IMR-90 (cell line): ENCODE data around the gene KLC4. TPM values are rescaled to one million over a fixed set of nuclear protein-coding genes. Genes with fewer than 3 reads are reported as not detected.

Source experiments
- ATAC-seq: fragments of 200-7000 bp; cut with Tn5 transposase; 2 replicates; pipeline ENCODE4 v1.9.1; 2020; ENCODE audit warnings: low read depth, mild to moderate bottlenecking, moderate library complexity
- BruUV-seq: library from RNA; stranded (reverse); fragments of 400-500 nt; replicated peaks from 2 replicates; lab custom pipeline; 2021; lab: Mats Ljungman, UMichigan
- CTCF ChIA-PET: fragments of 300-600 bp; formaldehyde crosslinking; extraction: SDS; loops from one replicate; lab custom pipeline; 2021; ENCODE audit warnings: antibody characterized with exemption; lab: Yijun Ruan, JAX
- POLR2A ChIA-PET: fragments of 300-600 bp; sonication (Branson Sonifier 250); formaldehyde crosslinking; loops from one replicate; lab custom pipeline; 2022; ENCODE audit warnings: antibody characterized with exemption; ENCODE audit not compliant: unreplicated experiment; lab: Charles Lee
- DNase-seq: peaks from one replicate; pipeline ENCODE4 v3.0.0; 2013
- H2AFZ ChIP-seq: replicated peaks from 2 replicates; pipeline ENCODE3; 2013; ENCODE audit warnings: low read length, mild to moderate bottlenecking; ENCODE audit not compliant: poor library complexity
- H2AK5ac ChIP-seq: 2 replicates; pipeline ENCODE4 v1.6.1; 2013; ENCODE audit warnings: low read depth, low read length, inconsistent platforms
- H2AK9ac ChIP-seq: replicated peaks from 2 replicates; pipeline ENCODE3; 2013; ENCODE audit warnings: mild to moderate bottlenecking, low read depth, low read length, moderate library complexity; ENCODE audit not compliant: poor library complexity
- H2BK120ac ChIP-seq: 2 replicates; pipeline ENCODE4 v1.6.1; 2013; ENCODE audit warnings: low read depth, low read length, inconsistent platforms
- H2BK15ac ChIP-seq: 3 replicates; pipeline ENCODE4 v1.6.1; 2013; ENCODE audit warnings: low read depth, low read length, inconsistent platforms
- H2BK20ac ChIP-seq: 2 replicates; pipeline ENCODE4 v1.6.1; 2013; ENCODE audit warnings: low read depth, mild to moderate bottlenecking, inconsistent platforms, low read length, moderate library complexity
- H2BK5ac ChIP-seq: 2 replicates; pipeline ENCODE4 v1.6.1; 2013; ENCODE audit warnings: mild to moderate bottlenecking, low read depth, low read length, inconsistent platforms; ENCODE audit not compliant: poor library complexity, severe bottlenecking
- H3K14ac ChIP-seq: replicated peaks from 2 replicates; pipeline ENCODE4 v1.6.1; 2013; ENCODE audit warnings: low read depth, low read length, inconsistent platforms
- H3K18ac ChIP-seq: 2 replicates; pipeline ENCODE4 v1.6.1; 2013; ENCODE audit warnings: low read depth, low read length, control low read depth
- H3K23ac ChIP-seq: 2 replicates; pipeline ENCODE4 v1.6.1; 2013; ENCODE audit warnings: low read depth, low read length, inconsistent platforms
- H3K27ac ChIP-seq: 2 replicates; pipeline ENCODE4 v1.5.1; 2013; ENCODE audit warnings: mild to moderate bottlenecking, control low read depth, low read length; ENCODE audit not compliant: insufficient read depth
- H3K27me3 ChIP-seq: 2 replicates; pipeline ENCODE4 v1.6.1; 2013; ENCODE audit warnings: low read length; ENCODE audit not compliant: control insufficient read depth, insufficient read depth
- H3K36me3 ChIP-seq: 2 replicates; pipeline ENCODE4 v1.6.1; 2013; ENCODE audit warnings: low read length, mixed read lengths; ENCODE audit not compliant: control insufficient read depth, insufficient read depth
- H3K4ac ChIP-seq: 2 replicates; pipeline ENCODE4 v1.6.1; 2013; ENCODE audit warnings: low read depth, low read length, inconsistent platforms
- H3K4me1 ChIP-seq: 2 replicates; pipeline ENCODE4 v1.6.1; 2013; ENCODE audit warnings: low read length, mixed read lengths; ENCODE audit not compliant: control insufficient read depth, insufficient read depth
- H3K4me2 ChIP-seq: 2 replicates; pipeline ENCODE4 v1.6.1; 2013; ENCODE audit warnings: low read depth, mild to moderate bottlenecking, control low read depth, low read length, moderate library complexity
- H3K4me3 ChIP-seq: 2 replicates; pipeline ENCODE4 v1.5.1; 2013; ENCODE audit warnings: low read depth, mild to moderate bottlenecking, control low read depth, low read length, moderate library complexity; ENCODE audit not compliant: insufficient read depth
- H3K56ac ChIP-seq: 2 replicates; pipeline ENCODE4 v1.6.1; 2013; ENCODE audit warnings: low read length, inconsistent platforms; ENCODE audit not compliant: insufficient read depth; ENCODE audit errors: extremely low read depth
- H3K79me1 ChIP-seq, 2 experiments: 2 replicates each; pipeline ENCODE4 v1.6.1; 2013; ENCODE audit warnings: low read length in 2 of 2, inconsistent platforms in 1 of 2, low read depth in 1 of 2
- H3K9ac ChIP-seq: 2 replicates; pipeline ENCODE4 v1.6.1; 2013; ENCODE audit warnings: low read depth, low read length, control low read depth
- H3K9me1 ChIP-seq: 2 replicates; pipeline ENCODE4 v1.6.1; 2013; ENCODE audit warnings: low read length, inconsistent platforms; ENCODE audit not compliant: insufficient read depth
- H3K9me3 ChIP-seq: 2 replicates; pipeline ENCODE4 v1.6.1; 2013; ENCODE audit warnings: low read length; ENCODE audit not compliant: control insufficient read depth, insufficient read depth
- H4K20me1 ChIP-seq: 2 replicates; pipeline ENCODE4 v1.6.1; 2013; ENCODE audit warnings: low read length, inconsistent platforms; ENCODE audit not compliant: insufficient read depth
- H4K5ac ChIP-seq: 2 replicates; pipeline ENCODE4 v1.6.1; 2013; ENCODE audit warnings: mild to moderate bottlenecking, low read depth, low read length, control low read depth
- H4K8ac ChIP-seq, 2 experiments: 2 replicates each; pipeline ENCODE4 v1.6.1; 2013; ENCODE audit warnings: low read depth in 2 of 2, low read length in 2 of 2, control low read depth in 1 of 2, inconsistent platforms in 1 of 2
- H4K91ac ChIP-seq: 2 replicates; pipeline ENCODE4 v1.6.1; 2013; ENCODE audit warnings: low read depth, low read length, inconsistent platforms; ENCODE audit not compliant: insufficient read depth
- USF2 ChIP-seq: fragments of 150-350 bp; IDR thresholded peaks from 2 replicates; pipeline ENCODE4 v1.6.1; 2017; ENCODE audit warnings: mild to moderate bottlenecking, antibody characterized with exemption, low read length, low read depth
- WGBS, 2 experiments: methylation state at CpG; one replicate each; pipeline versions ENCODE4 v1.1.5 to v1.1.7; 2013; ENCODE audit warnings: missing lambda C conversion rate in 2 of 2; ENCODE audit not compliant: insufficient read length in 1 of 2; ENCODE audit errors: extremely low coverage in 2 of 2; 5-methylcytosine and 5-hydroxymethylcytosine counted together
- dilution Hi-C: fragments of 300-500 bp; cut with HindIII; formaldehyde crosslinking; loops from one replicate; pipeline ENCODE4 v1.14.3; 2018; ENCODE audit warnings: low sequenced_read_pairs; ENCODE audit not compliant: unreplicated experiment
- in situ Hi-C: fragments of 300-500 bp; cut with MboI; formaldehyde crosslinking; loops from 3 replicates; pipeline ENCODE4 v1.14.3; 2019; ENCODE audit warnings: low sequenced_read_pairs, inconsistent platforms, mixed read lengths
- intact Hi-C: fragments of 100-400 bp; cut with micrococcal nuclease; formaldehyde crosslinking; loops from 2 replicates; pipeline ENCODE4 v1.10.0; 2022
- polyA plus RNA-seq, 3 experiments: library from polyadenylated mRNA; depleted of rRNA; stranded (reverse); fragments of >200 nt; gene quantifications; 2 replicates each; pipeline ENCODE4 v1.2.3, GENCODE V29; 2012; ENCODE audit warnings: low replicate concordance in 1 of 3
- total RNA-seq: library from RNA; depleted of rRNA; stranded (reverse); fragments of >200 nt; gene quantifications from 2 replicates; pipeline ENCODE4 v1.2.3, GENCODE V29; 2012

KLC4 gene
- total and polyA plus RNA-seq, 2 of the 4 experiments (the other 2 are of a cell fraction) = 10.9 to 13.0 TPM

- no peak overlapping the region for H3K27ac ChIP-seq
- no peak overlapping the region for H3K9ac ChIP-seq
- no peak overlapping the region for H2BK15ac ChIP-seq
- no peak overlapping the region for H3K4ac ChIP-seq
- in situ Hi-C loops (no loop called here), intact Hi-C loops (no loop called here), dilution Hi-C loops (no loop called here)
- peaks cover 26% of the 10 kb centered on the region for H4K20me1 ChIP-seq
- ChIA-PET CTCF (no interaction called here), POLR2A (no interaction called here)
- H3K79me1 ChIP-seq = peaks cover 34 to 63% of the 10 kb centered on the region in 2 experiments
- no peak overlapping the region for H2AK9ac ChIP-seq
- peaks cover 4% of the 10 kb centered on the region for H3K36me3 ChIP-seq
- no peak overlapping the region for H2BK20ac ChIP-seq
- no peak overlapping the region for H4K91ac ChIP-seq
- no peak overlapping the region for H3K18ac ChIP-seq
- no peak overlapping the region for H3K4me3 ChIP-seq
- H3K4me2 ChIP-seq = no peak overlapping the region
- H3K23ac ChIP-seq = no peak overlapping the region
- WGBS, 2 experiments = 100% methylated on average over 3 of the region's 12 CpGs
- no peak overlapping the region for H2AFZ ChIP-seq
- DNase-seq (no peak), ATAC-seq (no peak)
- no peaks in the 10 kb centered on the region for H3K9me3 ChIP-seq
- no peak overlapping the region for H2AK5ac ChIP-seq
- H3K27me3 ChIP-seq = no peaks in the 10 kb centered on the region
- no peak overlapping the region for H2BK120ac ChIP-seq
- no TSS peak for BruUV-seq
- H4K8ac ChIP-seq = no peak overlapping the region
- H3K4me1 ChIP-seq = no peaks in the 10 kb centered on the region
- peaks cover 7% of the 10 kb centered on the region for H3K9me1 ChIP-seq
- no peak overlapping the region for H3K56ac ChIP-seq
- no peak overlapping the region for H3K14ac ChIP-seq
- no peak overlapping the region for H2BK5ac ChIP-seq
- H4K5ac ChIP-seq = no peak overlapping the region
- TF ChIP-seq USF2 = no peak
Measured at GRCh38 chr6:43107344-43108062, 48.1 kb downstream of the KLC4 start.
